B cell (primary cell): ENCODE measurements around the gene NSD1. TPM values are rescaled to one million over a fixed set of nuclear protein-coding genes. Genes with fewer than 3 reads are reported as not detected.

Source experiments
- ATAC-seq: fragments of 200-7000 bp; cut with Tn5 transposase; one replicate; pipeline ENCODE4 v1.10.0; 2021; ENCODE audit warnings: low read depth, mild to moderate bottlenecking, moderate number of reproducible peaks, moderate library complexity
- CTCF ChIA-PET: fragments of 350-600 bp; sonication (Branson Sonifier 250); formaldehyde crosslinking; loops from one replicate; lab custom pipeline; 2021; ENCODE audit warnings: antibody characterized with exemption, inconsistent platforms; lab: Charles Lee
- POLR2A ChIA-PET: fragments of 350-600 bp; sonication (Branson Sonifier 250); formaldehyde crosslinking; loops from one replicate; lab custom pipeline; 2021; ENCODE audit warnings: antibody characterized with exemption; lab: Charles Lee
- DNase-seq: peaks from one replicate; pipeline ENCODE4 v3.0.0; 2013
- H2AFZ ChIP-seq: 2 replicates; pipeline ENCODE4 v1.6.1; 2012; ENCODE audit warnings: mild to moderate bottlenecking, low read depth, low read length; ENCODE audit not compliant: insufficient read depth, poor library complexity, severe bottlenecking
- H3K27ac ChIP-seq, 2 donors: 1 replicate in 1 of 2; 2 replicates in 1 of 2; pipeline ENCODE4 v1.5.1; 2012 to 2013; ENCODE audit warnings: low read length in 2 of 2, mild to moderate bottlenecking in 2 of 2, moderate library complexity in 1 of 2
- H3K27me3 ChIP-seq, 4 experiments: fragments of 200-600 bp in 1 of 4; sonication (generic) in 1 of 4; replicated peaks in 1 of 4; 1 replicate in 2 of 4; 2 replicates in 2 of 4; pipeline versions ENCODE4 v1.6.1 to v1.7.0; 2013 to 2016; ENCODE audit warnings: low read length in 3 of 4, mild to moderate bottlenecking in 2 of 4, mixed read lengths in 1 of 4, moderate library complexity in 1 of 4; ENCODE audit not compliant: insufficient read depth in 4 of 4, control insufficient read depth in 3 of 4; ENCODE audit errors: control extremely low read depth in 1 of 4
- H3K36me3 ChIP-seq, 2 experiments: replicated peaks in 1 of 2; 1 replicate in 1 of 2; 2 replicates in 1 of 2; pipeline versions ENCODE4 v1.6.1 to v1.7.1; 2013; ENCODE audit warnings: low read length in 1 of 2; ENCODE audit not compliant: insufficient read depth in 2 of 2, control insufficient read depth in 1 of 2; ENCODE audit errors: control extremely low read depth in 1 of 2, extremely low read depth in 1 of 2
- H3K4me1 ChIP-seq, 2 donors: fragments of 200-600 bp in 1 of 2; sonication (generic) in 1 of 2; 1 replicate in 1 of 2; 2 replicates in 1 of 2; pipeline versions ENCODE4 v1.5.1 to v1.6.1; 2013 to 2017; ENCODE audit warnings: low read length in 2 of 2; ENCODE audit not compliant: control insufficient read depth in 2 of 2, insufficient read depth in 2 of 2
- H3K4me2 ChIP-seq: replicated peaks from 2 replicates; pipeline ENCODE3; 2012; ENCODE audit warnings: mild to moderate bottlenecking, low read depth, low read length; ENCODE audit not compliant: poor library complexity, severe bottlenecking
- H3K4me3 ChIP-seq, 5 experiments: fragments of 200-600 bp in 1 of 5; sonication (generic) in 1 of 5; 1 replicate in 3 of 5; 2 replicates in 2 of 5; pipeline versions ENCODE4 v1.5.1 to v1.7.0; 2011 to 2016; ENCODE audit warnings: low read length in 4 of 5, mild to moderate bottlenecking in 4 of 5, low read depth in 2 of 5, control low read depth in 1 of 5, moderate library complexity in 1 of 5; ENCODE audit not compliant: insufficient read depth in 1 of 5; ENCODE audit errors: control extremely low read depth in 1 of 5, extremely low read depth in 1 of 5
- H3K79me2 ChIP-seq: fragments of 200-600 bp; sonication (generic); one replicate; pipeline ENCODE4 v1.6.0; 2016; ENCODE audit warnings: low read length; ENCODE audit not compliant: control insufficient read depth, insufficient read depth
- H3K9ac ChIP-seq: fragments of 200-600 bp; sonication (generic); 2 replicates; pipeline ENCODE4 v1.6.1; 2017; ENCODE audit warnings: mild to moderate bottlenecking, low read length, moderate library complexity
- H3K9me3 ChIP-seq, 3 donors: one replicate each; pipeline versions ENCODE4 v1.6.1 to v1.7.1; 2013; ENCODE audit warnings: low read length in 2 of 3; ENCODE audit not compliant: control insufficient read depth in 2 of 3, insufficient read depth in 1 of 3; ENCODE audit errors: control extremely low read depth in 1 of 3
- H4K20me1 ChIP-seq: 2 replicates; pipeline ENCODE4 v1.6.0; 2012; ENCODE audit warnings: mild to moderate bottlenecking, low read length; ENCODE audit not compliant: insufficient read depth, control insufficient read depth, poor library complexity, severe bottlenecking
- H3K27ac Mint-ChIP-seq: one replicate; pipeline ENCODE4 v1.8.0; 2021; ENCODE audit warnings: mixed read lengths
- H3K27me3 Mint-ChIP-seq: one replicate; pipeline ENCODE4 v1.8.0; 2021; ENCODE audit warnings: mixed read lengths
- H3K4me1 Mint-ChIP-seq: one replicate; pipeline ENCODE4 v1.8.0; 2021; ENCODE audit warnings: mixed read lengths
- H3K4me3 Mint-ChIP-seq: one replicate; pipeline ENCODE4 v1.8.0; 2021; ENCODE audit warnings: mixed read lengths
- H3K9me3 Mint-ChIP-seq: one replicate; pipeline ENCODE4 v1.8.0; 2022; ENCODE audit warnings: mixed read lengths; ENCODE audit not compliant: insufficient read depth
- CTCF ChIP-seq: fragments of 200-600 bp; IDR thresholded peaks from one replicate; pipeline ENCODE4 v1.8.0; 2022; ENCODE audit warnings: antibody characterized with exemption, mild to moderate bottlenecking
- EZH2 ChIP-seq: IDR thresholded peaks from 2 replicates; pipeline ENCODE4 v1.6.1; 2012; ENCODE audit warnings: borderline replicate concordance, low read depth, mild to moderate bottlenecking, moderate library complexity, low read length; ENCODE audit not compliant: insufficient read depth, poor library complexity, severe bottlenecking
- WGBS: methylation state at CpG from one replicate; pipeline ENCODE4 v1.1.5; 2013; ENCODE audit warnings: missing lambda C conversion rate; ENCODE audit not compliant: insufficient coverage; 5-methylcytosine and 5-hydroxymethylcytosine counted together
- intact Hi-C: fragments of 100-400 bp; cut with micrococcal nuclease; formaldehyde crosslinking; loops from one replicate; pipeline ENCODE4 v1.10.0; 2022
- polyA plus RNA-seq: library from polyadenylated mRNA; depleted of rRNA; stranded (reverse); fragments of >200 nt; gene quantifications from 2 replicates; pipeline ENCODE4 v1.2.3, GENCODE V29; 2012
- total RNA-seq, 2 donors: library from RNA; stranded (reverse); fragments of 120-200 nt in 1 of 2; gene quantifications; 1 replicate in 1 of 2; 2 replicates in 1 of 2; pipeline versions ENCODE4 v1.2.3 to v1.2.4, GENCODE V29; 2013 to 2022

Gene NSD1
- total and polyA plus RNA-seq, 2 donors (not counting 1 experiment from before 2014, with no cell fraction given): 10.8 to 145 TPM

- CTCF ChIA-PET: interaction anchor here (5.5 kb wide), 1 partner anchor 121 kb away, joined by 38 read pairs; no protein-coding TSS in a partner anchor
- intact Hi-C loops: no loop called here
Measured at GRCh38 chr5:177234841-177235240, 101.3 kb downstream of the NSD1 start.

GRCh38 chr5:177241768-177242167 lies 108.2 kb downstream of the NSD1 start:
- CTCF ChIA-PET: no interaction called here
- Histone ChIP-seq H3K4me2 (no peak overlapping the region), H4K20me1 (no peaks in the 10 kb centered on the region), H3K36me3 (peaks cover 0 to 73% of the 10 kb centered on the region in 2 experiments), H3K4me1 (no peaks in the 10 kb centered on the region), H3K27ac (no peak overlapping the region), H3K4me3 (no peak overlapping the region), H3K9ac (no peak overlapping the region), H3K9me3 (no peaks in the 10 kb centered on the region), H3K27me3 (no peaks in the 10 kb centered on the region), H3K79me2 (peaks cover 23% of the 10 kb centered on the region), H2AFZ (no peak overlapping the region)
- H3K27me3 Mint-ChIP-seq: no peaks in the 10 kb centered on the region
- TF ChIP-seq EZH2: no peak
- TF ChIP-seq CTCF: no peak
- H3K9me3 Mint-ChIP-seq: no peaks in the 10 kb centered on the region
- intact Hi-C loops: no loop called here
- ATAC-seq (no peak), DNase-seq (no peak)
- no peaks in the 10 kb centered on the region for H3K4me1 Mint-ChIP-seq
- no peak overlapping the region for H3K27ac Mint-ChIP-seq
- no peak overlapping the region for H3K4me3 Mint-ChIP-seq
- POLR2A ChIA-PET: no interaction called here

More at GRCh38 chr5:177234841-177235240, 101.3 kb downstream of the NSD1 start:
- TF ChIP-seq CTCF: no peak
- TF ChIP-seq EZH2: no peak
- H3K27ac ChIP-seq: no peak overlapping the region
- H3K4me1 ChIP-seq: no peaks in the 10 kb centered on the region
- H3K9ac ChIP-seq: no peak overlapping the region
- H3K4me2 ChIP-seq: no peak overlapping the region
- no CpG with 5 or more reads among the region's 2 CpGs for WGBS
- no peak overlapping the region for H3K4me3 ChIP-seq
- Mint-ChIP-seq H3K27me3 (no peaks in the 10 kb centered on the region), H3K27ac (no peak overlapping the region), H3K4me1 (peaks cover 8% of the 10 kb centered on the region), H3K9me3 (no peaks in the 10 kb centered on the region), H3K4me3 (no peak overlapping the region)
- H3K27me3 ChIP-seq: no peaks in the 10 kb centered on the region
- no peaks in the 10 kb centered on the region for H3K9me3 ChIP-seq
- peaks cover 39% of the 10 kb centered on the region for H3K79me2 ChIP-seq
- no peak for DNase-seq
- POLR2A ChIA-PET: no interaction called here
- peaks cover 6 to 42% of the 10 kb centered on the region in 2 experiments for H3K36me3 ChIP-seq
- no peak for ATAC-seq
- peaks cover 28% of the 10 kb centered on the region for H4K20me1 ChIP-seq
- no peak overlapping the region for H2AFZ ChIP-seq
